DLD1 (cell line): ENCODE measurements around the gene ASB4.

Experiments
- in situ Hi-C: cut with HindIII; loops from 2 replicates; pipeline ENCODE4 v1.10.0; 2017; ENCODE audit warnings: low sequenced_read_pairs

ASB4 gene

GRCh38 chr7:95589766-95590165, 104.0 kb downstream of the ASB4 start:
- in situ Hi-C loops, result no loop called here
